ENCODE data around the gene VASP.

VASP gene

DNA sequence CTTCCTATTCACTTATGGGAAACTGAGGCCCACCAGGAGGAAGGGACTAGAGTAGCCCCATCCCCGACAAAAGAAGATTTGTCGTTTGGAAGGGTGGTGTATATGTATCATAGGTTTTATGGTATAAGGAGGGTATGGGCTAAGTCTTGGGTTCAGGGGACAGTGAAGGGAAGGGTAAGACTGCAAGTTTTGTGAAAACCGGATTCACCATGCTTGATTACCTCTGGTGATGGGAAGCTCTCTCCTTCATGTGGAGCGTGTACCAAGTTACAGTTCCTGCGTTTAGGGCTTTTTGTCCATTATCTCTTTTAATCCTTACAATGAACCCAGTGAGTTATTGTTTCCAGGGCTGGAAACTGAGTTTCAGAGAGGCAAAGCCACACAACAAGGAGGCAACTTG is 3.8 kb downstream of the VASP start:
- Mint-ChIP-seq H3K9me3 (no peaks in the 10 kb centered on the region), H3K4me3 (peak overlapping the region; percentile 51), H3K27ac (peak overlapping the region; percentile 47), H3K4me1 (ENCODE audit: low read depth) (peaks cover 43% of the 10 kb centered on the region), H3K36me3 (ENCODE audit: low read depth) (peaks cover 23% of the 10 kb centered on the region), H3K27me3 (ENCODE audit: low read depth) (no peaks in the 10 kb centered on the region)

DNA sequence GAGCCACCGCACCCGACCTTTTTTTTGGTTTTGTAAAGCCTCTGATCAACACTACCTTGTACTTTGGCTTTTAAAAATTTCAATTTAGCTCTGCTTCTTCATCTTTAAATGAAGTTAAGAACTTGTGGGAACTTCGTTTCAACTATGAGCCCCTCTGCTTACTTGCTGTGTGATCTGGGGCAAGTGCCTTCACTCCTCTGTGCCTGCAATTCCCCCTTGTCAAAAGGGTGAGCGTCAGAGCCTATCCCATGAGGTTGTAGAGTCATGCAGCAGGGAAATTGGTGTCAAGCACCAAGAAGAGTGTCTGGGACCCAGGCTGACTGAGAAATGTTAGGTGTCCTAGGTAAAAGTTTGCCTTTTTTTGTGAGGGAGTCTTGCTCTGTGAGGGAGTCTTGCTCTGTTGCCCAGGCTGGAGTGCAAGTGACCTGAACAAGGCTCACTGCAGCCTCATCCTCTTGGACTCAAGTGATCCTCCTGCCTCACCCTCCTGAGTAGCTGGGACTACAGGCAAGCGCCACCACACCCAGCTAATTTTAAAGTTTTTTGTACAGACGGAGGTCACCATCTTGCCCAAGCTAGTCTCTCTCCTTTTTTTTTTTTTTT is 5.7 kb downstream of the VASP start:
- H3K27me3 Mint-ChIP-seq (ENCODE audit: low read depth): no peaks in the 10 kb centered on the region
- H3K4me1 Mint-ChIP-seq (ENCODE audit: low read depth): peaks cover 47% of the 10 kb centered on the region
- peaks cover 32% of the 10 kb centered on the region for H3K36me3 Mint-ChIP-seq (ENCODE audit: low read depth)
- peak overlapping the region; percentile 35 for H3K4me3 Mint-ChIP-seq
- H3K9me3 Mint-ChIP-seq: no peaks in the 10 kb centered on the region
- peak overlapping the region; percentile 38 for H3K27ac Mint-ChIP-seq

DNA sequence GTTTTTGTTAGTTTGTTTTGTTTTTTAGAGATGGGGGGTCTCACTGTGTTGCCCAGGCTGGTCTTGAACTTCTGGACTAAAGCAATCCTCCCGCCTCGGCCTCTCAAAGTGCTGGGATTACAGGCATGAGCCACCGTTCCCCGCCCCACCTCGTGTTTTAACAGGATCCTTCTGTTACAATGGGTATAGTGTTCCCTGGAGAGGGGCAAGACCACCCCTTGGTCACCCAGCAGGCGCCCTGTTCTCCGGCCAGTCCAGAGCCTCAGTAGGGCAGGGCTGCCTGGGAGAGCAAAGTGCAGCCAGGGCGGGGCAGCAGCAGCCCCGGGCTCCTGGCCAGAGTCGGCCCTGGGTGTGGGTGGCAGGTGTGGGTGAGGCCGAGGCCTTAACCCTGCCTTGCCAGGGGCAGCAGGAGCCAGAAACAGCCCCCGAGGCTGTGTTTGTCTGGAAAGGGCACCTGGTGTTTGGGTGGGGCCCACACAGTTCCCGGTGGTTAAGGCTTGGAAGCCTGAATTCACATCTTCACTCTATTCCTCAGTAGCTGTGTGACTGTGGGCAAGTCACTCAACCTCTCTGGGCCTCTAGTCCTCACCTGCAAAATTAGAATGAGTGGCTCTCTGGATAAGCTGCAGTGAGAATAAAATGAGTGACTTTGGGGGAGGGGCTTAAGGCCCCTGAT is 7.2 kb downstream of the VASP start:
- H3K27me3 Mint-ChIP-seq (ENCODE audit: low read depth): no peaks in the 10 kb centered on the region
- H3K9me3 Mint-ChIP-seq: no peaks in the 10 kb centered on the region
- H3K4me1 Mint-ChIP-seq (ENCODE audit: low read depth): peaks cover 47% of the 10 kb centered on the region
- H3K27ac Mint-ChIP-seq: peak overlapping the region; percentile 92
- peak overlapping the region; percentile 61 for H3K4me3 Mint-ChIP-seq
- peaks cover 38% of the 10 kb centered on the region for H3K36me3 Mint-ChIP-seq (ENCODE audit: low read depth)

DNA sequence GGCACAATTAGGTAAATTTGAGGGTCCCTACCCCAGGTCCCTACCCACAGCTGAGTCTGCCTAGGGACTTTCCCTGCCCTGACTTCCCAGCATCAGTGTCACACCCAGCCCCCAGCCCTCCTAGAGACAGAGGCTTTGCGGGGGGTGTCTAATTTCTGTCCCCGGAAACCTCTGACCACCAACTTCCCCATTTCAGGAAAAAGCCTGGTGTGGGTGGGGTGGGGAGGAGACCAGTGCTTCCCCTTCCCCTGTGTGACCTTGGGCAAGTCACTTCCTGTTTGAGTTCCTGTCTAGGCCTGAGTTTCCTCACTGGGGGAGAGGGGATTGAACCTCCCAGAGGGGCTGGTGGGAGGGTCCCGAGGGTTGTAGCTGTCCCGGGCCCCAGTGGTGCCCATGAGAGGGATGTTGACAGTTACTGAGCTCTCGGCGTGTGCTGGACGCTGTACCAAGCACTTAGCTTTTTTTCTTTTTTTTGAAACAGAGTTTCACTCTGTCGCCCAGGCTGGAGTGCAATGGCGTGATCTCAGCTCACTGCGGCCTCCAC is 7.9 kb downstream of the VASP start:
- H3K36me3 Mint-ChIP-seq (ENCODE audit: low read depth): peaks cover 38% of the 10 kb centered on the region
- H3K27me3 Mint-ChIP-seq (ENCODE audit: low read depth): no peaks in the 10 kb centered on the region
- peaks cover 43% of the 10 kb centered on the region for H3K4me1 Mint-ChIP-seq (ENCODE audit: low read depth)
- H3K27ac Mint-ChIP-seq: peak overlapping the region; percentile 84
- H3K4me3 Mint-ChIP-seq: peak overlapping the region; percentile 34
- H3K9me3 Mint-ChIP-seq: no peaks in the 10 kb centered on the region

DNA sequence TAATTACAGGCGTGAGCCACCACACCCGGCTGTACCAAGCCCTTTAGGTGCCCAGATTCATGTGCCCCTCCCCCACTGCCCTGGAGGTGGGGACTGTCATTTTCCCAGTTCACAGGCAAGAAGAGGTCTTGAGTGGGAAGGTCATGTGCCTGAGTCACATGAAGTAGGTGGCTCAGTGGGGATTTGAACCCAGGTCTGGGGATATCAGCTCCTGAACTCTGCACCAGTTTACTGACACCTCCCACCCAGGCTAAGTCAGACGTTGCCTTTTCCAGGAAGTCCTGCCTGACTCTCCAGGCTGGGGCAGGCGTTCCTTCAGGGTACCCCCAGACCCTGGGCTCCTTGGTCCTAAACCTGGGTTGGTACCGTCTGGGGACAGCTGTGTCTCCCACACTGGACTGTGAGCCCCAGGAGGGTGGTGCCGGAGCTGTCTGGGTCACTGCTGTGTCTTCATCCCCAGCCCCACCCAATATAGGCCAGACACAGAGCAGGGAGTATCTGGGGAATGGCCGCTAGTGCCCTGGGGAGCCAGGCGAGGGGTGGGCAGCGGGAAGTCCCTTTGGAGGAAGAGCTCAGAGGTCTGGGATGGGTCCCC is 8.6 kb downstream of the VASP start:
- Mint-ChIP-seq H3K36me3 (ENCODE audit: low read depth) (peaks cover 36% of the 10 kb centered on the region), H3K27ac (peak overlapping the region; percentile 84), H3K27me3 (ENCODE audit: low read depth) (no peaks in the 10 kb centered on the region), H3K4me1 (ENCODE audit: low read depth) (peaks cover 42% of the 10 kb centered on the region), H3K9me3 (no peaks in the 10 kb centered on the region), H3K4me3 (peak overlapping the region; percentile 34)

DNA sequence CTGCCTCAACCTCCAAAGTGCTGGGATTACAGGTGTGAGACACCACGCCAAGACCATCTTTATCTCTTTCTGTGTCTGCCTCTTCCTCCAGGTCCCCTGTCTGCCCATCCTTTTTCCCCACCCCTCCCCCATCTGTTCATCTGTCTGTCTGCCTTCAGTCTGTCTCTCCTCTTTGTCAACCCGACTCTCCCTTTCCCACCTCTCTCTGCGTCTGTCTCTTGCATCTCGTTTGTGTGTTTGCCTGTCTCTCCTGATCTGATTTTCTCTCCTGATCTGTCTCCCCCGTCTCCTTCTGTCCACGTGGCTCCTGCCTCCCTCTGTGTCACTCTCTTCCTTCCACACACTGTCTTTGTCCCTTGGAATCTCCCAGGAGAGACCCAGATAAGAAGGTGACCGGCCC is 10.0 kb downstream of the VASP start:
- H3K4me1 Mint-ChIP-seq (ENCODE audit: low read depth): peaks cover 33% of the 10 kb centered on the region
- H3K27me3 Mint-ChIP-seq (ENCODE audit: low read depth): no peaks in the 10 kb centered on the region
- H3K4me3 Mint-ChIP-seq: peak overlapping the region; percentile 5
- H3K36me3 Mint-ChIP-seq (ENCODE audit: low read depth): peaks cover 33% of the 10 kb centered on the region
- H3K27ac Mint-ChIP-seq: peak overlapping the region; percentile 69
- H3K9me3 Mint-ChIP-seq: no peaks in the 10 kb centered on the region

DNA sequence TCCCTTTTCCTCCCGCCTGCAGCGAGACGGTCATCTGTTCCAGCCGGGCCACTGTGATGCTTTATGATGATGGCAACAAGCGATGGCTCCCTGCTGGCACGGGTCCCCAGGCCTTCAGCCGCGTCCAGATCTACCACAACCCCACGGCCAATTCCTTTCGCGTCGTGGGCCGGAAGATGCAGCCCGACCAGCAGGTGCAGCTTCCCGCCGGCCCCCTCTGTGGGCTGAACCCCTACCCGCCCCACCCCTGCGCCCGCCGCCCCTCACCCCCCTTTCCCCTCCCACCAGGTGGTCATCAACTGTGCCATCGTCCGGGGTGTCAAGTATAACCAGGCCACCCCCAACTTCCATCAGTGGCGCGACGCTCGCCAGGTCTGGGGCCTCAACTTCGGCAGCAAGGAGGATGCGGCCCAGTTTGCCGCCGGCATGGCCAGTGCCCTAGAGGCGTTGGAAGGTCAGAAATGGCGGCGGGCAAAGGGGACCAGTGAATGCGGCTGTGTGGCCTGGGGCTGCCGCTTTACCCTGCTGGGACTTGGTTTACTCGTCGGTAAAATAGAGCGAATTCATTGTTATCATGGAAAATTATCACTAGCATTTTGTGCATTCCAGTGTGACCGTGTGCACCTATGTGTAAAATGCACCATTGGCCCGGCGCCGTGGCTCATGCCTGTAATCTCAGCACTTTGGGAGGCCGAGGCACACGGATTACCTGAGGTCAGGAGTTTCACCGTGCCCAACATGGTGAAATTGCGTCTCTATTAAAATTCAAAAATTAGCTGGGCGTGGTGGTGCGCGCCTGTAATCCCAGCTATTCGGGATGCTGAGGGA is 10.6 kb downstream of the VASP start:
- H3K36me3 Mint-ChIP-seq (ENCODE audit: low read depth): peaks cover 31% of the 10 kb centered on the region
- H3K27me3 Mint-ChIP-seq (ENCODE audit: low read depth): no peaks in the 10 kb centered on the region
- H3K27ac Mint-ChIP-seq: peak overlapping the region; percentile 69
- no peaks in the 10 kb centered on the region for H3K9me3 Mint-ChIP-seq
- peak overlapping the region; percentile 5 for H3K4me3 Mint-ChIP-seq
- peaks cover 31% of the 10 kb centered on the region for H3K4me1 Mint-ChIP-seq (ENCODE audit: low read depth)

DNA sequence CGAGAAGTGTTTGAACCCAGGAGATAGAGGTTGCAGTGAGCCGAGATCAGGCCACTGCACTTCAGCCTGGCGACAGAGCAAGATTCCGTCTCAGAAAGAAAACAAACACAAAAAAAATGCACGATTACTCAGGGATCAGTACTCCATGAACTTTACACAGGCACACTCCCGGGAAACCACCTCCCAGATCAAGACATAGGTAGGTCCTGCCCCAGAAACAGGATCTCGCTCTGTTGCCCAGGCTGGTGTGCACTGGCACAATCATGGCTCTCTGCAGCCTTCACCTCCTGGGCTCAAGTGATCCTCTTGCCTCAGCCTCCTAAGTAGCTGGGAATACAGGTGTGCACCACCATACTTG is 11.2 kb downstream of the VASP start:
- Mint-ChIP-seq H3K27ac (no peak overlapping the region), H3K27me3 (ENCODE audit: low read depth) (no peaks in the 10 kb centered on the region), H3K4me3 (no peak overlapping the region), H3K36me3 (ENCODE audit: low read depth) (peaks cover 30% of the 10 kb centered on the region), H3K9me3 (no peaks in the 10 kb centered on the region), H3K4me1 (ENCODE audit: low read depth) (peaks cover 30% of the 10 kb centered on the region)

DNA sequence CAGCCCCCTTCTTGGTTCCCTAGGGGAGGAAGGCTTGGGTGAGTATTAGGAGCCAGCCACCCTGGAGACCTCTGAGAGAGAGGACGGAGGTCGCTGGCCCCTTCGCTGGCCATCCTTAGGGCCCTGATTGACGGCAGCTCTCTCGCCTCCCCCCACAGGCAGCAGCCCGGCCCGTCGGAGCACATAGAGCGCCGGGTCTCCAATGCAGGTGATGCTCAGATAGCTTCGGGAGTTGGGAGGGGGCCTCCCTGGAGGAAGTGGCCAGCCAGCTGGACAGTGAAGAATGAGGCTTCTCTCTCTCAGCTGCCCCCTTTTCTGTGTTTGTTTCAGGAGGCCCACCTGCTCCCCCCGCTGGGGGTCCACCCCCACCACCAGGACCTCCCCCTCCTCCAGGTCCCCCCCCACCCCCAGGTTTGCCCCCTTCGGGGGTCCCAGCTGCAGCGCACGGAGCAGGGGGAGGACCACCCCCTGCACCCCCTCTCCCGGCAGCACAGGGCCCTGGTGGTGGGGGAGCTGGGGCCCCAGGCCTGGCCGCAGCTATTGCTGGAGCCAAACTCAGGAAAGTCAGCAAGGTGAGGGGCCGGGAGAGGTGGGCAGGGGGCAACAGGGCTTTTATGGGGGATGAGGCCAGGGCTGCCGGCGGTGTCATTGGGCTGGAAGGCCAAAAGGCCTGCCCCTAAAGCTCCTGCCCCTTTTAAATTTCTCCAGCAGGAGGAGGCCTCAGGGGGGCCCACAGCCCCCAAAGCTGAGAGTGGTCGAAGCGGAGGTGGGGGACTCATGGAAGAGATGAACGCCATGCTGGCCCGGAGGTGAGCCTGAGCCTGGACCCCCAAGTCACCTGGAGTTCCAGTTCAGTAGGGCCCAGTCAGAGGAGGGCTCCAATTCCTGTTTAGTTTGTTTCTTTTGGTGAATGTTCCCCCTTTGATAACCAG is 15.0 kb downstream of the VASP start:
- no peaks in the 10 kb centered on the region for H3K27me3 Mint-ChIP-seq (ENCODE audit: low read depth)
- H3K4me1 Mint-ChIP-seq (ENCODE audit: low read depth): peaks cover 11% of the 10 kb centered on the region
- no peak overlapping the region for H3K27ac Mint-ChIP-seq
- no peak overlapping the region for H3K4me3 Mint-ChIP-seq
- no peaks in the 10 kb centered on the region for H3K9me3 Mint-ChIP-seq
- H3K36me3 Mint-ChIP-seq (ENCODE audit: low read depth): peaks cover 32% of the 10 kb centered on the region

DNA sequence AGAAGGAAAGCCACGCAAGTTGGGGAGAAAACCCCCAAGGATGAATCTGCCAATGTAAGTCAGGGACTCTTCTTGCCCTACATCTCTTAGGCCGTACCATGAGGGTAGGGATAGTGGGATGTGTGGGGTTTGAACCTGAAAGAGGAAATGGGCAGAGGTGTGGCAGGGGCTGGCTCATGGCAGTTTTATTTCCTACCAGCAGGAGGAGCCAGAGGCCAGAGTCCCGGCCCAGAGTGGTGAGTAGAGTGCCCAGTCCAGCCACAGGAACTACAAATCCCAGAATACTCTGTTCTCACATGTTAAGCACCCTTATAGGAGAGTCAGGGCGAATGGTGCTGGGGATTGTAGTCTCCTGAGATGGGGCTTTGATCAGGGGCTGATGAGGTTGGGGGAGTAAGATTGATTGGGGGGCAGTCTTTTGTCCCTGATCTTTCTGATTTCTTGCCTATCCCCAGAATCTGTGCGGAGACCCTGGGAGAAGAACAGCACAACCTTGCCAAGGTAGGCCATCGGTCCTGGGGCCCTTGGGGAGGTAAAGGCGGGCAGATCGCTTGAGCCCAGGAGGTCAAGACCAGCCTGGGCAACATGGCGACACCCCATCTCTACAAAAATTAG is 16.5 kb downstream of the VASP start:
- H3K27ac Mint-ChIP-seq: peak overlapping the region; percentile 67
- H3K27me3 Mint-ChIP-seq (ENCODE audit: low read depth): no peaks in the 10 kb centered on the region
- no peak overlapping the region for H3K4me3 Mint-ChIP-seq
- peaks cover 17% of the 10 kb centered on the region for H3K4me1 Mint-ChIP-seq (ENCODE audit: low read depth)
- no peaks in the 10 kb centered on the region for H3K9me3 Mint-ChIP-seq
- peaks cover 34% of the 10 kb centered on the region for H3K36me3 Mint-ChIP-seq (ENCODE audit: low read depth)

DNA sequence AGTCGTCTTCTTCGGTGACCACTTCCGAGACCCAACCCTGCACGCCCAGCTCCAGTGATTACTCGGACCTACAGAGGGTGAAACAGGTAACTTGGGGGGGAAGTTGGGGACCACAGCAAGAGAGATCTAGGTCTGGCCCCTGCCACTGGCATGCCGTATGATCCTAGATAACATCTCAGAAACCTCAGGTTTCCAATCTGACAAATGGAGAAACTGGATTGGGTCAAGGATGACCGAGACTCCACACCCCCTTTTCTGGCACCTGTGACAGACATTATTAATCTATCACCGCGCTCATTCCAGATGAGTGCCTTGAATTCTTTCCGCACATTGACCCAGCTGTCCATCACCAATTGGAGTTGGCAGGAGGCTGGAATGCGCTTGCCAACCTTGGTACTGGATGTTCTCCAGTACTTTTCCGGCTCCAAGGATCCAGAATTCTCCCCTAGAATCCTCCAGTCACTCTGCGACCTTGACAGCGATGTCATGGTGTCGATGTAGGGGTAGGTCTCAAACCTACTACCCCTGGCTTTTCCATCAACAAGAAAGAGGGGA is 17.4 kb downstream of the VASP start:
- H3K4me3 Mint-ChIP-seq: no peak overlapping the region
- no peak overlapping the region for H3K27ac Mint-ChIP-seq
- peaks cover 34% of the 10 kb centered on the region for H3K36me3 Mint-ChIP-seq (ENCODE audit: low read depth)
- H3K27me3 Mint-ChIP-seq (ENCODE audit: low read depth): no peaks in the 10 kb centered on the region
- H3K9me3 Mint-ChIP-seq: no peaks in the 10 kb centered on the region
- peaks cover 17% of the 10 kb centered on the region for H3K4me1 Mint-ChIP-seq (ENCODE audit: low read depth)

DNA sequence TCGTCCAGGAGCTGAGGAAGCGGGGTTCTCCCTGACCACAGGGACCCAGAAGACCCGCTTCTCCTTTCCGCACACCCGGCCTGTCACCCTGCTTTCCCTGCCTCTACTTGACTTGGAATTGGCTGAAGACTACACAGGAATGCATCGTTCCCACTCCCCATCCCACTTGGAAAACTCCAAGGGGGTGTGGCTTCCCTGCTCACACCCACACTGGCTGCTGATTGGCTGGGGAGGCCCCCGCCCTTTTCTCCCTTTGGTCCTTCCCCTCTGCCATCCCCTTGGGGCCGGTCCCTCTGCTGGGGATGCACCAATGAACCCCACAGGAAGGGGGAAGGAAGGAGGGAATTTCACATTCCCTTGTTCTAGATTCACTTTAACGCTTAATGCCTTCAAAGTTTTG is 18.9 kb downstream of the VASP start:
- Mint-ChIP-seq H3K36me3 (ENCODE audit: low read depth) (peaks cover 28% of the 10 kb centered on the region), H3K27ac (no peak overlapping the region), H3K9me3 (peaks cover 1% of the 10 kb centered on the region), H3K27me3 (ENCODE audit: low read depth) (no peaks in the 10 kb centered on the region), H3K4me3 (no peak overlapping the region), H3K4me1 (ENCODE audit: low read depth) (peaks cover 17% of the 10 kb centered on the region)

DNA sequence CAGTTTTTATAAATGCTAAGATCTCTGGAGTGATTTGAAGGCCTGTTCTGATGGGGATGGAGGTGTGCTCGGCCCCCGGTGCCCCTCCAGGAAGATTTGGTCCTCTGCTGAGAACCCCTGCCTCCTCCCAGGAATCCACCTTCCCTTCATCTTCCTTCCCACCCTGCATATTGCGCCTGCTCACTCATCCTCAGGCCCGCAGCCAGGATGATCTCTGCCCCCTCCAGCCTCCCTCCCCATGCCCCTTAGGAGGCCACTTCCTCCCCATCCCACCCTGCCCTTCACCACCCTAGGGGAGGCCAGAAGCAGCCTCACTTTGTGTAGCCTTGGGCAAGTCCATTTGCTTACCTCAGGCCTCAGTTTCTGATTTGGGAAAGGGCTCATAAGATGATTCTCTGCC is 19.7 kb downstream of the VASP start:
- Mint-ChIP-seq H3K4me3 (no peak overlapping the region), H3K27me3 (ENCODE audit: low read depth) (no peaks in the 10 kb centered on the region), H3K9me3 (peaks cover 10% of the 10 kb centered on the region), H3K27ac (no peak overlapping the region), H3K36me3 (ENCODE audit: low read depth) (peaks cover 32% of the 10 kb centered on the region), H3K4me1 (ENCODE audit: low read depth) (peaks cover 17% of the 10 kb centered on the region)
